GM18867 (cell line): ENCODE data around the gene NCOA6.

Experiments used
- ATAC-seq: cut with Tn5 transposase; IDR thresholded peaks from one replicate; pipeline ENCODE4 v1.9.1; 2021; ENCODE audit warnings: mild to moderate bottlenecking, moderate library complexity; ENCODE audit not compliant: unreplicated experiment

Gene NCOA6

GRCh38 chr20:34705397-34706301 lies 119.8 kb downstream of the NCOA6 start:
- ATAC-seq: no peak

GRCh38 chr20:34705008-34705396 lies 120.4 kb downstream of the NCOA6 start:
- ATAC-seq: no peak

DNA sequence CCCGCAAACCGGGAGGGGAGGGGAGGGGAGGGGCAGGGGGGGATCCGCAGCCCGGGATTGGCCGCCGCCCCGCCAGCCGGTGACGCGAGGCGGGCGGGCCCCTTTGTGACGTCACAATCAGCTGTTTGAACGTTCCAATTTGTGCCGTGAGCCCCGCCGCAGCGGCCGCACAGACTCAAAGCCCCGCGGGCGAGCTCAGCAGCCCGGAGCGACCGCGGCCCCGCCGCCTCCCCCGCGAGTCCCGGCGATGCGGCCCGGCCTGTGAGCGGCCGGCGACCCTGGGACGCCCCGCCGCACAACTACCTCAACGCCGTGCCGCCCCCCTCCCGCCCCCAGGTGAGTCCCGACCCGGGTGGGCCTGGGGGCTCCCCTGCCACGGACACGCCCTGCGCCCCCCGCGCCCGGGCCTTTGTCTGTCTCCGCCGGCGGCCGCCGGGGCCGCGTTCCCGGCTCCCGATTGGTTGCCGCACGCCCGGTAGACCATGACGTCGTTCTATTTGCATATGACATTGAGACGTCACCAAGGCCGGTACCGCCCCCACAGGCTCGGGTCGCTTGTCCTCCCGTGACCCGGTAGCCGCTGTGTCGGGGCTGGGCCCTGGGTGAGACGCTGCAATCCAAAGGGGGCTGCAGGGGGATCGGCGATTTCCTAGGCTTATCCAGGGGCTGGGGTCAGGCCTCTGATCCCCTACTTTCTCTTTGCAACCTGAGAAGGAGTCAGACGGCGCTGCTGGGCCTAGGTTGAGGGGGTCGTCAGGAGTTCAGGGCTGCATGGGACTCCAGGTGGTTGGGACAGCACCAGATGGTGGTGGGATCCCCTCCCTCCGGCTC lies 121.1 kb downstream of the NCOA6 start, which contains the start of gene TP53INP2:
TP53INP2 (plus strand) TSS at position 168 of the 831 bp plus-strand sequence. CDS start 4,396 bp downstream, outside the sequence.
- ATAC-seq: peak; percentile 57

DNA sequence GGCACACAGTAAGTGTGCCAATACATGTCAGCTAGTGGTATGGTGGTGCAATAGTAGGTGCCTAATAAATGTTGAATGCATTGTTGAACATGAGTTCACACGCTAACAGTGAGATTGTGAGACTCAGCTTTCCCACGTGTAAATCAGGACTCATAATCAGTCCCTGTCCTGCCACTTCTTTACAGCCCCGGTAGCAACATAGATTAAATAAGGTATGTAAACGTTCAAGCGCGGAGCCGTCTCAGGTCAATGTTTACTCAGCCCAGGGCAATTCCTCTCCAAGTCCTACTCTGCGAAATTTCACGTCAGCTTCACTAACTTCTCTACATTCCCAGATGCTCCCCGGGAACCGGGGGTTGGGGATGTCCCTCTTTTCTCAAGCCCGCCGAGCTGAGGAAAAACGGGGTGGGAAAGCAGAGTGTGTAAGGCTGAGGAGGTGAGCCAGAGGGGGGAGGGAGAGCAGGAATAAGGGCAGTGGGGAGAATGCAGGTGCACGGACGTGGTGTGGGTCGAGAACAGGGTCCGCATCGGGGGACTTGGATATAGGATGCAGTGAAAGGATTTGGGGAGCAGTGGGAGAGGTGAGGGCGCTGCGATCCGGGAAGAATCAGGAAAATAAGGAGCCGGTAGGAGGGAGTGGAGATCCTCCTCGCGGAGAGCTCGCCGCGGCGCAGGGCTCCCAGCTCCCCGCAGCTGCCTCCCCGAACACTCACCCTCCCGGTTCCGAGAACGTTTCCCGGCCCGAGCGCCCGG lies 121.9 kb downstream of the NCOA6 start:
- no peak for ATAC-seq

DNA sequence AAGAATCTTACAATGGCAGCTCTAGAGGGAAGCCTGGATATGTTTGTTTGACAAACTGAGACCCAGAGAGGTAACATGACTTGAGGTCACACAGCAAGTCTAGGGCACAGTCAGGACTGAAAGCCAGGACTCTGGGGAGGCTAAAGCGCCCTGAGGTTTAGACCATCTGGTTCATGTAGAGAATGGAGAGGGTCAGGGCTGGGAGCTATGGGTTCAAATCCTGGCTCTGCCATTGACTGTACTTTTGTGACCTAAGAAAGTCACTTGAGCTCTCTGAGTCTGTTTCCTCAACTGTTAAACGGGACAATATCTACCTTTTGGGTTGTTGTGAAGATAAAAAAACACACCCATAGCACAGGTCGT lies 122.4 kb downstream of the NCOA6 start:
- ATAC-seq: no peak

DNA sequence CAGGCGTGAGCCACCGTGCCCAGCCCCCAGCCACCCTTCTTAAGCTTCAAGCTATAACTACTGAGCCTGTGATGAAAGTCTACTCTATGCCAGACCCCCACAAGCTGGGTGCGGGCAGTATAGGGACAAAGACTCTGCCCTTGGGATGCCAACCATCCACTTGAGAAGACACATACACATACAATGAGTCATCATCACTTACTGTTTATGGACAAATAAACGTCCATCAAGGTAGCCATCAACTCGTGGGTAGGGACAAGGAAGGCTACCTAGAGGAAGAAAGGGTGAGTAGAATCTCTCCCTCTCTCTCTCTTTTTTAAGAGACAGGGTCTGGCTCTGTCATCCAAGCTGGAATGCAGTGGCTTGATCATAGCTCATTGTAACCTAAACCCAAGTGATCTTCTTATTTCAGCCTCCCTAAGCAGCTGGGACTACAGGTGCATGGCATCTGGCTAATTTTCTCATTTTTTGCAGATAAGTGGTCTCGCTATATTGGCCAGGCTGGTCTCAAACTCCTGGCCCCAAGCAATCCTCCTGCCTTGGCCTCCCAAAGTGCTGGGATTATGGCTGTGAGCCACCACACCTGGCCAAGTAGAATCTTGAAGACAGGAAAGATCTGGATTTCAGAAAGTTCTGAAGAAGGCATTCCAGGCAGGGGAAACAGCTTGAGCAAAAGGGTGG lies 123.9 kb downstream of the NCOA6 start:
- no peak for ATAC-seq

DNA sequence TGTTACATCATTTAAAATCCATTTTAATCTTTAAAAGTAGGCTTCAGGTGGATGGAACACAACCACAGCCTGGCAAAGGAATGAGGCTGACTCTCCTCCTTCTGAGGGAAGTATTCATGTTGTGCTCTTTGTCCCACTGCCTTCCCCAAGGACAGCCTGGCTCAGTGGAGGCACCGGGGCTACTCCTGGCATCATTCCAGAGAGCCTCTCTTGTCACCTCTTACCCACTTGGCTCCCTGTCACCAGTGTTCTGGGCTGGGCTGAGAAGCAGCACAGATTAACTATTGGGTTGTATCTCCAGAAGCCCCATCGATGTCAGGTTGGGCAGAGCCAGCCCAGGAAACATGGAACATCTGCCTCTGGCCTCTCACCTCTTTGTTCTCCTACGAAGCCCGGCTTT lies 132.0 kb downstream of the NCOA6 start:
- ATAC-seq: no peak

- no peak for ATAC-seq
Measured at GRCh38 chr20:34691838-34692237, 133.6 kb downstream of the NCOA6 start.

GRCh38 chr20:34689486-34689885 lies 136.0 kb downstream of the NCOA6 start:
- ATAC-seq: no peak

DNA sequence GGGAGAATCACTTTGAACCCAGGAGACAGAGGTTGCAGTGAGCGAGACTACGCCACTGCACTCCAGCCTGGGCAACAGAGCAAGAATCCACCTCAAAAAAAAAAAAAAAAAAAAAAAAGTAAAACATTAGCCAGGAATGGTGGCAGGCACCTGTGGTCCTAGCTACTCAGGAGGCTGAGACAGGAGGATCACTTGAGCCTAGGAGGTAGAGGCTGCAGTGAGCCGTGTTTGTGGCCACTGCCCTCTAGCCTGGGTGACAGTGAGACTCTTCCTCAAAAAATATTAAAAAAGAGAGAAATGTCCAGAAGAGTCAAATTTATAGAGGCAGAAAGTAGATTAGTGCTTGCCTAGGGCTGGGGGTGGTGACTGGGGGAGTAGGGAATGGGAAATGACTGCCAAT lies 141.8 kb downstream of the NCOA6 start:
- ATAC-seq: no peak

- ATAC-seq: no peak
Measured at GRCh38 chr20:34680586-34681175, 144.8 kb downstream of the NCOA6 start.

- peak; percentile 92 for ATAC-seq
Measured at GRCh38 chr20:34676642-34677373, 148.6 kb downstream of the NCOA6 start, which contains the start of gene PIGU. TSS of gene PIGU (minus strand) at chr20:34677092. CDS start at chr20:34677085, 7 bp downstream.

GRCh38 chr20:34675993-34676641 lies 149.3 kb downstream of the NCOA6 start:
- ATAC-seq: no peak

DNA sequence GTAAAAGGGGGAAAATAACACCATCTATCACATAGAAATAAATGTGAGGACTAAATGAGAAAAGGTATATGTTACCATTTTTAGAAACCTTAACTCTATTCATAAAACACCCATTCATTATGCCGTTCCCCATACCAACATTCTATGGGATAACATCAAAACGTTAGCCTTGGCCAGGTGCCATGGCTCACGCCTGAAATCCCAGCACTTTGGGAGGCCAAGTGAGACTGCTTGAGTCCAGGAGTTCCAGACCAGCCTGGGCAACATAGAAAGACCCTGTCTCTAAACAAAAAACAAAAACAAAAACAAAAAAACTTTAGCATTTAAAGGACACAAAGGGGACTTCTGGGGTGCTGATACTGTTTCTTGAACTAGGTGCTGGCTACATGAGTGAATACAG lies 149.9 kb downstream of the NCOA6 start:
- no peak for ATAC-seq

DNA sequence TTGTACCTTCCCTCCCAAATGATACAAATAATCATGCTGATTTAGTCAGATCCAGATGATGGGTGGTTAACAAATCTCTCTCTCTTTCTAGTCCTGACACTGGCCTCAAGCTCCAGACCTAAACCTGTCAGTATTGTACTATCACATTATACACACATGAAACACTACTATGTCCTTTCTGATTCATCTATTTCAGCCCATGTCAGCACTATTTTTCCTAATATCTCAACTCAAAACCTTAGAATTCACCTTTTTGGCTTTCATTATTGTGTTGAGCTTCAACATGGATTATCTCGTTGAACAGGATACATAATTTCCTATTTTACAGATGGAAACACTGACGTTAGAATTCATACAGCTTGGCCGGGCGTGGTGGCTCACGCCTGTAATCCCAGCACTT lies 152.0 kb downstream of the NCOA6 start:
- ATAC-seq: no peak

DNA sequence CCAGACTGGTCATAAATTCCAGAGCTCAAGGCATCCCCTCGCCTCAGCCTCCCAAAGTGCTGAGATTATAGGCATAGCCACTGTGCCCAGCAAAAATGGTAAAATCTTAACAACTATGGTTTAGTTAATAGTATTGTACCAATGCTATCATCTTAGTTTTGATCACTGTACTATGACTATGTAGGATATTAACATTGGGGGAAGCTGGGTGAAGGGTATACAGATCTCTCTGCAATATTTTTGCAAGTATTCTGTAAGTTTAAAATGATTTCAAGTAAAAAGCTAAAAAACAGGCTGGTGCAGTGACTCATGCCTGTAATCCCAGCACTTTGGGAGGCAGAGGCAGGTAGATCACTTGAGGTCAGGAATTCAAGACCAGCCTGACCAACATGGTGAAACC lies 156.4 kb downstream of the NCOA6 start:
- no peak for ATAC-seq
